GM06990 (cell line): ENCODE measurements around the gene CRK.

Experiments
- DNase-seq: peaks from one replicate; pipeline ENCODE4 v3.0.0-alpha.2; 2011; ENCODE audit not compliant: insufficient read length; ENCODE audit errors: extremely low read depth
- H3K27me3 ChIP-seq: replicated peaks from 2 replicates; pipeline ENCODE4 v1.6.0; 2011; ENCODE audit warnings: low read length; ENCODE audit not compliant: control insufficient read depth, insufficient read depth
- H3K36me3 ChIP-seq: 2 replicates; pipeline ENCODE4 v1.5.1; 2011; ENCODE audit warnings: low read length; ENCODE audit not compliant: control insufficient read depth, insufficient read depth
- H3K4me3 ChIP-seq: replicated peaks from 2 replicates; pipeline ENCODE4 v1.5.1; 2011; ENCODE audit warnings: low read depth, mild to moderate bottlenecking, control low read depth, low read length
- CTCF ChIP-seq: IDR thresholded peaks from 2 replicates; pipeline ENCODE4 v1.5.1; 2011; ENCODE audit warnings: low read length, control low read depth, mild to moderate bottlenecking, inconsistent platforms; ENCODE audit not compliant: insufficient read depth, poor library complexity, severe bottlenecking

The CRK gene

DNA sequence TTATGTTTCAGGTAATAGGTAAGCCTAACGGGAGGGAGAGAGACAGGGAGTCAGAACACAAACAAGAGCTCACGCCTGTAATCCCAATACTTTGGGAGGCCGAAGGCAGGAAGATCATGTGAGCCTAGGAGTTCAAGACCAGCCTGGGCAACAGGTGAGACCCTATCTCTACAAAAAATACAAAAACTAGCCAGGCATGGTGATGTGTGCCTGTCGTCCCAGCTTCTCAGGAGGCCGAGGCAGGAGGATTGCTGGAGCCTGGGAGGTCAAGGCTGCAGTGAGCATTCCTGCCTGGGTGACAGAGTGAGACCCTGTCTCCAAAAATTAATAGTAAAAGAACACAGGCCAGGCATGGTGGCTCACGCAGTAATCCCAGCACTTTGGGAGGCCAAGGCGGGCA is 83.4 kb downstream of the CRK start:
- no peak for TF ChIP-seq CTCF
- peaks cover 1% of the 10 kb centered on the region; the same call in 1 of the 2 replicates for H3K36me3 ChIP-seq
- H3K27me3 ChIP-seq: no peaks in the 10 kb centered on the region
- H3K4me3 ChIP-seq: no peak overlapping the region
- DNase-seq: no peak

DNA sequence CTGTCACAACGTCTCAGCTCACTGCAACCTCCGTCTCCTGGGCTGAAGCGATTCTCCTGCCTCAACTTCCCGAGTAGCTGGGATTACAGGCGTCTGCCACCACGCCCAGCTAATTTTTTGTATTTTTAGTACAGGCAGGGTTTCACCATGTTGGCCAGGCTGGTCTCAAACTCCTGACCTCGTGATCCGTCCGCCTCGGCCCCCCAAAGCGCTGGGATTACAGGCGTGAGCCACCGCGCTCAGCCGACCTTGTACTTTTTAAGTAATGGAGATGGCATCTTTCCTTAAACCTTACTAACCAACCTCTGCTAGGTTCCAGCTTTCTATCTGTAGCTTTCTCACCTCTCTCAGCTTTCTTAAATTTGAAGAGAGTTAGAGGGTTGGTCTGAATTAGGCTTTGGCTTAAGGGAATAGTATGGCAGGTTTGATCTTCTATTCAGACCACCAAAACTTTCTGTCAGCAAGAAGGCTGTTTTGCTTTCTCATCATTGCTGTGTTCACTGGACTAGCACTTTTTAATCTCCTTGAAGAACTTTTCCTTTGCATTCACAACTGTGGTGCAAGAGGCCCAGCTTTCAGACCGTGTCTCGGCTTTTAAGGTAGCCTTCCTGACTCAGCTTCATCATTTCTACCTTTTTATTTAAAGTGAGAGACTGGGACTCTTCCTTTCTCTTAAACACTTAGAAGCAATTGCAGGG is 84.0 kb downstream of the CRK start:
- no peak for TF ChIP-seq CTCF
- Histone ChIP-seq H3K36me3 (peaks cover 1% of the 10 kb centered on the region; the same call in 1 of the 2 replicates), H3K4me3 (no peak overlapping the region), H3K27me3 (no peaks in the 10 kb centered on the region)
- DNase-seq: no peak
